ENCODE data around the gene CCT8L2. TPM values are rescaled to one million over a fixed set of nuclear protein-coding genes. Genes with fewer than 3 reads are reported as not detected.
"Not testable (repeated sequence)": the region's sequence is repeated elsewhere in the genome, so short reads cannot be mapped to it uniquely, and the experiment has no call there.

CCT8L2 gene
- total RNA-seq, 4 donors from 2014 or later: not detected

- Histone ChIP-seq H3K4me3 (no peak overlapping the region), H3K36me3 (no peaks in the 10 kb centered on the region), H3K9me3 (no peaks in the 10 kb centered on the region), H3K4me1 (no peaks in the 10 kb centered on the region), H3K27me3 (no peaks in the 10 kb centered on the region), H3K27ac (no peak overlapping the region)
- WGBS, 2 donors (ENCODE audit: low coverage in 1 of 2): no CpG with 5 or more reads among the region's 14 CpGs
- no peak for ATAC-seq
- TF ChIP-seq POLR2A (IDR thresholded peaks at IDR 0.05) (no peak), POLR2AphosphoS5 (IDR thresholded peaks at IDR 0.05) (no peak), EP300 (IDR thresholded peaks at IDR 0.05) (no peak)
- TF ChIP-seq, protein P1, sequence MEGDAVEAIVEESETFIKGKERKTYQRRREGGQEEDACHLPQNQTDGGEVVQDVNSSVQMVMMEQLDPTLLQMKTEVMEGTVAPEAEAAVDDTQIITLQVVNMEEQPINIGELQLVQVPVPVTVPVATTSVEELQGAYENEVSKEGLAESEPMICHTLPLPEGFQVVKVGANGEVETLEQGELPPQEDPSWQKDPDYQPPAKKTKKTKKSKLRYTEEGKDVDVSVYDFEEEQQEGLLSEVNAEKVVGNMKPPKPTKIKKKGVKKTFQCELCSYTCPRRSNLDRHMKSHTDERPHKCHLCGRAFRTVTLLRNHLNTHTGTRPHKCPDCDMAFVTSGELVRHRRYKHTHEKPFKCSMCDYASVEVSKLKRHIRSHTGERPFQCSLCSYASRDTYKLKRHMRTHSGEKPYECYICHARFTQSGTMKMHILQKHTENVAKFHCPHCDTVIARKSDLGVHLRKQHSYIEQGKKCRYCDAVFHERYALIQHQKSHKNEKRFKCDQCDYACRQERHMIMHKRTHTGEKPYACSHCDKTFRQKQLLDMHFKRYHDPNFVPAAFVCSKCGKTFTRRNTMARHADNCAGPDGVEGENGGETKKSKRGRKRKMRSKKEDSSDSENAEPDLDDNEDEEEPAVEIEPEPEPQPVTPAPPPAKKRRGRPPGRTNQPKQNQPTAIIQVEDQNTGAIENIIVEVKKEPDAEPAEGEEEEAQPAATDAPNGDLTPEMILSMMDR (IDR thresholded peaks at IDR 0.05): no peak
These were observed 28.8 kb downstream of the CCT8L2 start for GRCh38 chr22:16563555-16564520.

- Histone ChIP-seq H3K36me3 (no peaks in the 10 kb centered on the region), H3K4me1 (no peaks in the 10 kb centered on the region), H3K9me3 (no peaks in the 10 kb centered on the region), H3K4me3 (no peak overlapping the region), H3K27ac (no peak overlapping the region), H3K27me3 (no peaks in the 10 kb centered on the region)
- WGBS, 2 donors (ENCODE audit: low coverage in 1 of 2): no CpG with 5 or more reads among the region's 4 CpGs
- ATAC-seq: no peak
- TF ChIP-seq POLR2AphosphoS5 (IDR thresholded peaks at IDR 0.05) (no peak), POLR2A (IDR thresholded peaks at IDR 0.05) (no peak), EP300 (IDR thresholded peaks at IDR 0.05) (no peak)
- TF ChIP-seq, protein P1 (IDR thresholded peaks at IDR 0.05): no peak
These were observed 29.7 kb downstream of the CCT8L2 start for GRCh38 chr22:16562711-16563554.

DNA sequence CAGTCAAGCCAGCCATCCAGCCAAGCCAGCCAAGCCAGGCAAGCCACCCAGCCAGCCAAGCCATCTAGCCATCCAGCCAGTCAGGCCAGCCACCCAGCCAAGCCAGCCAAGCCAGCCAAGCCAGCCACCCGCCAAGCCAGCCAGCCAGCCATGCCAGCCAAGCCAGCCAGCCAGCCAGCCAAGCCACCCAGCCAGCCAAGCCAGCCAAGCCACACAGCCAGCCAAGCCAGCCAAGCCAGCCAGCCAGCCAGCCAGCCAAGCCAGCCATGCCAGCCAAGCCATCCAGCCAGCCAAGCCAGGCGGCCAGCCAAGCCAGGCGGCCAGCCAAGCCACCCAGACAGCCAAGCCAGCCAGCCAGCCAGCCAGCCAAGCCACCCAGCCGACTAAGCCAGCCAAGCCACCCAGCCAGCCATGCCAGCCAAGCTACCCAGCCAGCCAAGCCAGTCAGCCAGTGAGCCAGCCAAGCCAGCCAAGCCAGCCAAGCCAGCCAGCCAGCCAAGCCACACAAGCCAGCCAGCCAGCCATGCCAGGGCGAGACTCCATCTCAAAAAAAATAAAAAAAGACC lies 31.4 kb downstream of the CCT8L2 start:
- ATAC-seq, H3K4me1 ChIP-seq, H3K9me3 ChIP-seq, H3K27me3 ChIP-seq, H3K36me3 ChIP-seq, H3K27ac ChIP-seq, H3K4me3 ChIP-seq: not testable (repeated sequence)
- 50% methylated on average over 1 of the region's 5 CpGs; no CpG with 5 or more reads in 1 of the 2 donors for WGBS, 2 donors (ENCODE audit: low coverage in 1 of 2)

DNA sequence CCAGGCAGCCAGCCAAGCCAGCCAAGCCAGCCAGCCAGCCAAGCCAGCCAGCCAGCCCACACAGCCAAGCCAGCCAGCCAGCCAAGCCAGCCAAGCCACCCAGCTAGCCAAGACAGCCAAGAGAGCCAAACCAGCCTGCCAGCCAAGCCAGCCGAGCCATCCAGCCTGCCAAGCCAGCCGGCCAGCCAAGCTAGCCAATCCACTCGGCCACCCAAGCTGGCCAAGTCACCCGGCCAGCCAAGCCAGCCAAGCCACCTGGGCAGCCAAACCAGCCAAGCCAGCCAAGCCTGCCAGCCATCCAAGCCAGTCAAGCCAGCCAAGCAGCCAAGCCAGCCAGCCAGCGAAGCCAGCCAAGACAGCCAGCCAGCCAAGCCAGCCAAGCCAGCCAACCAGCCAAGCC lies 32.0 kb downstream of the CCT8L2 start:
- H3K4me3 ChIP-seq, H3K27ac ChIP-seq, H3K36me3 ChIP-seq, ATAC-seq, H3K9me3 ChIP-seq, H3K4me1 ChIP-seq, H3K27me3 ChIP-seq: not testable (repeated sequence)
- WGBS, 2 donors (ENCODE audit: low coverage in 1 of 2): no CpG with 5 or more reads among the region's 5 CpGs

- H3K4me1 ChIP-seq, H3K36me3 ChIP-seq, H3K27ac ChIP-seq, ATAC-seq, H3K4me3 ChIP-seq, H3K27me3 ChIP-seq, H3K9me3 ChIP-seq: not testable (repeated sequence)
- WGBS, 2 donors (ENCODE audit: low coverage in 1 of 2): no CpG with 5 or more reads among the region's 1 CpG
These were observed 32.6 kb downstream of the CCT8L2 start for GRCh38 chr22:16559996-16560395.

DNA sequence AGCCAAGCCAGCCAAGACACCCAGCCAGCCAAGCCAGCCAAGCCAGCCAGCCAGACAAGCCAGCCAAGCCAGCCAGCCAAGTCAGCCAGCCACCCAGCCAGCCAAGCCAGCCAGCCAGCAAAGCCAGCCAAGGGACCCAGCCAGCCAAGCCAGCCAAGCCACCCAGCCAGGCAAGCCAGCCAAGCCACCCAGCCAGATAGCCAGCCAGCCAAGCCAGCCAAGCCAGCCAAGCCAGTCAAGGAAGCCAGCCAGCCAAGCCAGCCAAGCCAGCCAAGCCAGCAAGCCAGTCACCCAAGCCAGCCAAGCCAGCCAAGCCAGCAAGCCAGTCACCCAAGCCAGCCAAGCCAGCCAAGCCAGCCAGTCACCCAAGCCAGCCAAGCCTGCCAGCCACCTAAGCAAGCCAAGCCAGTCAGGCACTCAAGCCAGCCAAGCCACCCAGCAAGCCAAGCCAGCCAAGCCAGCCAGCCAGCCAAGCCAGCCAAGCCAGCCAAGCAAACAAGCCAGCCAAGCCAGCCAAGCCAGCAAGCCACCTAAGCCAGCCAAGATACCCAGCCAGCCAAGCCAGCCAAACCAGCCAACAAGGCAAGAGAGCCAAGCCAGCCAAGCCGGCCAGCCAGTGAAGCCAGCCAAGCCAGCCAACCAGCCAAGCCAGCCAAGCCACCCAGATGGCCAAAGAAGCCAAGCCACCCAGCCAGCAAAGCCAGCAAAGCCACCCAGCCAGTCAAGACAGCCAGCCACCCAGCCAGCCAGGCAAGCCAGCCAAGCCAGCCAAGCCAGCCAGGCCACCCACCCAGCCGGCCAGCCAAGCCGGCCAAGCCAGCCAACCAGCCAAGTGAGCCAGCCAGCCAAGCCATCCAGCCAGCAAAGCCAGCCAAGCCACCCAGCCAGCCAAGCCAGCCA lies 33.3 kb downstream of the CCT8L2 start:
- Histone ChIP-seq H3K36me3 (no peaks in the 10 kb centered on the region), H3K4me1 (no peaks in the 10 kb centered on the region), H3K4me3 (no peak overlapping the region), H3K27ac (no peak overlapping the region), H3K9me3 (no peaks in the 10 kb centered on the region), H3K27me3 (no peaks in the 10 kb centered on the region)
- WGBS, 2 donors (ENCODE audit: low coverage in 1 of 2): 67% methylated on average over 1 of the region's 3 CpGs; no CpG with 5 or more reads in 1 of the 2 donors
- no peak for TF ChIP-seq POLR2AphosphoS5 (IDR thresholded peaks at IDR 0.05)
- ATAC-seq: no peak

DNA sequence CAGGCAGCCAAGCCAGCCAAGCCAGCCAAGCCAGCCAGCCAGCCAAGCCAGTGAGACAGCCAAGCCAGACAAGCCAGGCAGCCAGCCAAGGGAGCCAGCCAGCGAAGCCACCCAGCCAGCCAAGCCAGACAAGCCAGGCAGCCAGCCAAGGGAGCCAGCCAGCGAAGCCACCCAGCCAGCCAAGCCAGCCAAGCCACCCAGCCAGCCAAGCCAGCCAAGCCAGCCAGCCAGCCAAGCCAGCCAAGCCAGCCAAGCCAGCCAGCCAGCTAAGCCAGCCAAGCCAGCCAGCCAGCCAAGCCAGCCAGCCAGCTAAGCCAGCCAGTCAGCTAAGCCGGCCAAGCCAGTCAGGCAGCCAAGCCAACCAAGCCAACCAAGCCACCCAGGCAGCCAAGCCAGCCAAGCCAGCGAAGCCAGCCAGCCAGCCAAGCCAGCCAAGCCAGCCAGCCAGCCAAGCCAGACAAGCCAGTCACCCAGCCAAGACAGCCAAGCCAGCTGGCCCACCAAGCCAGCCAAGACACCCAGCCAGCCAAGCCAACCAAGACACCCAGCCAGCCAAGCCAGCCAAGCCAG lies 34.1 kb downstream of the CCT8L2 start:
- not testable (repeated sequence) for H3K27ac ChIP-seq, H3K36me3 ChIP-seq, H3K27me3 ChIP-seq, ATAC-seq, H3K4me1 ChIP-seq, H3K9me3 ChIP-seq, H3K4me3 ChIP-seq
- WGBS, 2 donors (ENCODE audit: low coverage in 1 of 2): no CpG with 5 or more reads among the region's 4 CpGs

GRCh38 chr22:16557511-16557910 lies 35.1 kb downstream of the CCT8L2 start:
- H3K9me3 ChIP-seq, H3K36me3 ChIP-seq, H3K27ac ChIP-seq, H3K27me3 ChIP-seq, ATAC-seq, H3K4me1 ChIP-seq, H3K4me3 ChIP-seq: not testable (repeated sequence)
- WGBS, 2 donors (ENCODE audit: low coverage in 1 of 2): 90 to 94% methylated on average over 2 to 3 of the region's 13 CpGs

Data from gastroesophageal sphincter (tissue), 4 donors.